ENCODE results near the gene PLAAT5.

DNA sequence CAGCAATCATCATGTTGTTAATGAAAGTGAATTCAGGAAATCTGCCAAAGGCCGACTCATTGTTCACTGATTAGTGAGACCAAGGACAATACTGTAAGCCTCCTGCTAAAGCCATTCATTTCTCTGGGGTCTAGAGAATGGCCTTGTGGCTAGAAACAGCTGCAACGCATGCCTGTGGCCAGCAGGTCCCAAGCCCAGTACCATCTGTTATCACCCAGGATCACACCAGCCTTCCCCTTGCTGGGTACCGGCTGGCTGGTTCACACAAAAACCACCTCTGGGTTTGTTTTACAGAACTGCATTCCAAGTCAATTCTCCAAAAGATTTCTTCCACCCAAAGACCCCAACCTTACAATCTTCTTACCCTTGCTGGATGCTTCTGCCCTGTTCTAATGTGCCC, 1.1 kb downstream of the PLAAT5 start:
- TF ChIP-seq CTBP1 (IDR thresholded peaks at IDR 0.05; ENCODE audit: borderline replicate concordance) (no peak), ZNF384 (IDR thresholded peaks at IDR 0.05) (no peak), FOXM1 (IDR thresholded peaks at IDR 0.05; ENCODE audit: borderline replicate concordance) (no peak), TARDBP (IDR thresholded peaks at IDR 0.05) (no peak), NFRKB (IDR thresholded peaks at IDR 0.05) (no peak)
- TF ChIP-seq, protein P1, sequence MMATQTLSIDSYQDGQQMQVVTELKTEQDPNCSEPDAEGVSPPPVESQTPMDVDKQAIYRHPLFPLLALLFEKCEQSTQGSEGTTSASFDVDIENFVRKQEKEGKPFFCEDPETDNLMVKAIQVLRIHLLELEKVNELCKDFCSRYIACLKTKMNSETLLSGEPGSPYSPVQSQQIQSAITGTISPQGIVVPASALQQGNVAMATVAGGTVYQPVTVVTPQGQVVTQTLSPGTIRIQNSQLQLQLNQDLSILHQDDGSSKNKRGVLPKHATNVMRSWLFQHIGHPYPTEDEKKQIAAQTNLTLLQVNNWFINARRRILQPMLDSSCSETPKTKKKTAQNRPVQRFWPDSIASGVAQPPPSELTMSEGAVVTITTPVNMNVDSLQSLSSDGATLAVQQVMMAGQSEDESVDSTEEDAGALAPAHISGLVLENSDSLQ (IDR thresholded peaks at IDR 0.05) = no peak

Data from HEK293T (cell line).